GM12864 (cell line): ENCODE results near the gene GNAQ.

Experiments
- DNase-seq: peaks from one replicate; pipeline ENCODE4 v3.0.0-alpha.2; 2011; ENCODE audit warnings: low read depth
- H3K4me3 ChIP-seq: 2 replicates; pipeline ENCODE4 v1.5.1; 2011; ENCODE audit warnings: mild to moderate bottlenecking, low read depth, low read length, control low read depth
- TF ChIP-seq, protein P1 (sequence below): IDR thresholded peaks from 2 replicates; pipeline ENCODE4 v1.5.1; 2011; ENCODE audit warnings: low read depth, mild to moderate bottlenecking, moderate library complexity, low read length, control low read depth, inconsistent platforms; ENCODE audit errors: missing control alignments

Gene GNAQ

DNA sequence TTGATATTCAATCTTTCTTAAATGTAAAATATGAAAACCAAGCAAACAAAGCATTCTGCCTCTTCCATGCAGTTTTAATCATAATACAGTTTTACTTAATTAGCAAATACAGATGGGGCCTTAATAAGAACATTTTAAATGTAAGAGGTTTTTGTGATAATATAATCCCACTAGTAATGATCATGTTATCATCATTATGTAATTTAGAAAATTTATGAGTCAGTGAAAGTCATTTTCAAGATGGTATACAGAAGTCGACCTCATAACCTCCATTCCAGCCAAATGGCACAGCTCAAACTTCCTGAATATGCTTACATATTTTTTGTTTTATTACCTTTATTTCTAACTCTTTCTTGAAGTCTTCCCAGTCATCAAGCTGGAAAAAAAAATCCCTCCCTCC is 281.3 kb downstream of the GNAQ start:
- TF ChIP-seq, protein P1, sequence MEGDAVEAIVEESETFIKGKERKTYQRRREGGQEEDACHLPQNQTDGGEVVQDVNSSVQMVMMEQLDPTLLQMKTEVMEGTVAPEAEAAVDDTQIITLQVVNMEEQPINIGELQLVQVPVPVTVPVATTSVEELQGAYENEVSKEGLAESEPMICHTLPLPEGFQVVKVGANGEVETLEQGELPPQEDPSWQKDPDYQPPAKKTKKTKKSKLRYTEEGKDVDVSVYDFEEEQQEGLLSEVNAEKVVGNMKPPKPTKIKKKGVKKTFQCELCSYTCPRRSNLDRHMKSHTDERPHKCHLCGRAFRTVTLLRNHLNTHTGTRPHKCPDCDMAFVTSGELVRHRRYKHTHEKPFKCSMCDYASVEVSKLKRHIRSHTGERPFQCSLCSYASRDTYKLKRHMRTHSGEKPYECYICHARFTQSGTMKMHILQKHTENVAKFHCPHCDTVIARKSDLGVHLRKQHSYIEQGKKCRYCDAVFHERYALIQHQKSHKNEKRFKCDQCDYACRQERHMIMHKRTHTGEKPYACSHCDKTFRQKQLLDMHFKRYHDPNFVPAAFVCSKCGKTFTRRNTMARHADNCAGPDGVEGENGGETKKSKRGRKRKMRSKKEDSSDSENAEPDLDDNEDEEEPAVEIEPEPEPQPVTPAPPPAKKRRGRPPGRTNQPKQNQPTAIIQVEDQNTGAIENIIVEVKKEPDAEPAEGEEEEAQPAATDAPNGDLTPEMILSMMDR: no peak
- DNase-seq: no peak
- H3K4me3 ChIP-seq: no peak overlapping the region

DNA sequence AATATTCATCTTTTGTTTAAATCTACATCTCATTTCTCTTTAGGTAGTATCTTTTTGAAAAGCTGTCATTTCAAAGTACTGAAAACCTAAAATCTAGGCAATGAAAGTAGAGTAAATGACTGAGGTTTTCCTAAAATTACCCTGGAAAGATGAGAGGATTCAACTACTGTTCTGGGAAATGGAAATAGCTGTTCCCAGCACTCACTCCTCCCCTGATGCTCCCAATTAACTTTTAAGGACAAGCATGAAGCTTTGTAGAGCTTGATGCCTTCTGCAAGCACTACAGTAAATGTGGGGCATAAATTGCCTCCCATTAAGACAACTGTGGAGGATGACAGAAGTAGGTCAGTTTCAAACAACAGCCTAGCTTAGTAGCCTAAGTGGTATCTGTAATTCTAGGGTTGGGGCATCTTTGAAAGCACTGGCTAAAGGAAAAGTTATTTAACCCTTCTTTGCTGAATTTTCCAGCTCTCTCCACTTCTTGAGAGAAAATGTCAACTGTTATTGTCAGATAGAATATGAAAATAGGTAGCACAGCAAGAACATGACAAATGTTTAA is 283.3 kb downstream of the GNAQ start:
- H3K4me3 ChIP-seq: no peak overlapping the region
- TF ChIP-seq, protein P1: no peak
- no peak for DNase-seq

DNA sequence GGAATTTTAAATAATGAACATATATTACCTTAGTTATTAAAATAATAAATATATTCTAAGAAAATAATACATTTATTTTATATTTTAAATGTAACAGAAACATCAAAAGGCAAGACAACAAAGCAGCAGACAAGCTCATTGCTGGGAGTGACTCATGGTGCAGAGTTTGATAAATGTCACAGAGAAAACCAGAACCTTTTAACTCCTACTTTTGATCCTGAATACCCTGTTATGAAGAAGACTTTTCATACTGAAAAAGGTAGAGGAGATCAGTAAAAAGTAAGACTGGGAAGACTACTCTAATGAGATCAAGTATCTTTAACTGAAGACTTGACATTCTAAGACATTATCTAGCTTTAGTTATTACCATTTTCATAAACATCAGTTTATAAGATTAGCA is 284.4 kb downstream of the GNAQ start:
- DNase-seq: no peak
- H3K4me3 ChIP-seq: no peak overlapping the region
- TF ChIP-seq, protein P1: no peak

DNA sequence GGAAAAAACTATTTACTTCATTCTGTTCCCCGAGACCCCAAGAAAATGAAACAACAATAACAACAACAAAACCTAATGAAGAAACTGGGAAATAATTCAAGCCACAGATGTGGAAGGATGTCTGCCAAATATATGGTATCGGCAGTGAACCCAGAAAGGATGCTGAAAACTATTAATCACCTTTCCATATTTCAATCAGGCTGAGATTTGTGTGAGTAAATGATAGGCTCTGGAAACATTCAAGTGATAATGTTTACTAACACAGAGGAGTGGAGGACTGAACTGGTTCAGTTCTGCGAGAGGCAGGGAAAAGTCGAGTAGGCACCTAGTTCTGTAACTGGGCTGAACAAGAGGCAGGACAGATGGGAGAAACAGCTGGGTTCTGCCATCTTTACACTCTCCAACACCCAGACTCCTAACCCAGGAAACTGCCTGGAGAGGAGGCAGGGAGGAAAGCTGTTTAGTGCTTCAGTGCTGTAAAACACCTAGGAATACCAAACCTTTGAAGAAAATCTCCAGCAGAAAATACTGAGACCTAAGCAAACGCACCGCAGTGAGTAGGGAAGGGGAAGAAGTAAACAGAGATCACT is 286.7 kb downstream of the GNAQ start:
- no peak for DNase-seq
- TF ChIP-seq, protein P1: no peak
- no peak overlapping the region for H3K4me3 ChIP-seq

DNA sequence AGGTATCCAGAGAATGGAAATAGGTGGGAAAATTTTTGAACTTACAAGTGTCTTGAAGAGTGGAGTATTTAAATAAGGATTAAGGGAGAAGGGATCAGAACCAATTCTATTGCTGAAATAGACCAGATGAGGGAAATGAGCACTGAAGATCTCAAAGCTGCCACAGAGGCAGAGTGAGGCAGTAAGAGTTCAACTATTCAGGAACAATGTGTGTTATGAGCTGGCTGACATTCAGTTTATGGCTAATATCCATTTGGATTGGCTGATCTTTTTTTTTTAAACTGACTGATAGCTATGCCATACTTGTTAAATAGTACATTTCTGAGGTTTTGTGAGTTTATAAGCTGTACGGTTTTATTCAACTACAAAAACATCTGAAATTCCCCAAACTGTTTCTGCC is 288.2 kb downstream of the GNAQ start:
- H3K4me3 ChIP-seq: no peak overlapping the region
- TF ChIP-seq, protein P1: no peak
- no peak for DNase-seq

DNA sequence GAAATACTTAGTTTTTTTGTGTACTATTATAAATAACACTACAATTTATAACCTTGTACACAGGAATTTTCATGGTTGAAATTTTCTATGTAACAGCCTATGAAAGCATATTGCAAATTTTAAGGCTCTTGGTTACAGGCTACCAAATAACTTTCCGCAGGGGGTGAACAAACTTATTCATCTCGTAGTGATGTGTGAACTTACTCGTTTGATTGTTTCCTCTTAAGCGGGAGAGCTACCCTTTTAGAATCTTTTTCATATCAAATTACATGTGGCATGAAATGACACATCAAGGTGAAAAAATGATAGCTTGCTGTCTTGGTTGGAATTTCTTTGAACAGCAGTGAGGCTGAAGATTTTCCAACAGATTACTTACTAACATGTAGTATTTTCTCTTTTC is 292.7 kb downstream of the GNAQ start:
- no peak for DNase-seq
- TF ChIP-seq, protein P1: no peak
- no peak overlapping the region for H3K4me3 ChIP-seq

DNA sequence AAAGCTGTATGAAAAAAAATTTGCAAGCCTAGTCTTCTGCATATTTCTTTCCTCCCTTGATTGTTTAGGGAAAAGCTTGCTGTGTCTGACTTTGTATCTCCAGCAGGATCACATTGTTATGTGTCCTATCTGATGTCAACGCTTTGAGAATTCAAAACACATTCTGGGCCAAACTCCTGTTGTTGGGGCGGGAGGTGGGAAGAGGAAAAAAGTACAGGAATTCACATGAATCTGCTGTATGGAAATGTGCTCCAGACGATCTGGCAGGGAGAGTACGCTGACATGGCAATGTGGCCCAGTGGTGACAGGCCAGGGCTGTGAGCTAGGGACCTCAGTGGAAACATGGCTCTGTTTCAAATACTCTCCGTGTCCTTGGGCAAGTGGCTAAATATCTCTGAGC is 296.1 kb downstream of the GNAQ start:
- TF ChIP-seq, protein P1: no peak
- DNase-seq: no peak
- H3K4me3 ChIP-seq: no peak overlapping the region
